ENCODE measurements around the gene RPL15. TPM values are rescaled to one million over a fixed set of nuclear protein-coding genes. Genes with fewer than 3 reads are reported as not detected.
"Not testable (repeated sequence)": the region's sequence is repeated elsewhere in the genome, so short reads cannot be mapped to it uniquely, and the experiment has no call there.

RPL15 gene
- total RNA-seq, 2 donors from 2014 or later = 2,011 to 2,129 TPM

GRCh38 chr3:23879485-23879884 lies 37.4 kb upstream of the RPL15 start:
- no peaks in the 10 kb centered on the region for H3K27me3 ChIP-seq (ENCODE audit: control insufficient read depth, insufficient read depth, low read length, poor library complexity, severe bottlenecking)
- no peak for TF ChIP-seq CTCF (conservative IDR thresholded peaks at IDR 0.05)
- DNase-seq = no peak
- no peak overlapping the region for H3K9ac ChIP-seq (ENCODE audit: extremely low read depth, low read length, poor library complexity, severe bottlenecking)
- WGBS, 2 experiments (ENCODE audit: insufficient coverage in 1 of 2, insufficient read length in 1 of 2) = 94 to 100% methylated on average over 4 to 8 of the region's 8 CpGs
- peaks cover 4% of the 10 kb centered on the region for H3K4me1 ChIP-seq (ENCODE audit: control insufficient read depth, insufficient read depth, low read length)
- Mint-ChIP-seq H3K4me3 (no peak overlapping the region), H3K27ac (no peak overlapping the region), H3K36me3 (ENCODE audit: low read depth) (peaks cover 52% of the 10 kb centered on the region), H3K27me3 (ENCODE audit: insufficient read depth) (no peaks in the 10 kb centered on the region), H3K9me3 (peaks cover 38% of the 10 kb centered on the region), H3K4me1 (peaks cover 11% of the 10 kb centered on the region)
- peak overlapping the region; percentile 5 for H3K4me3 ChIP-seq (ENCODE audit: low read length)
- H3K36me3 ChIP-seq (ENCODE audit: control insufficient read depth, insufficient read depth, low read length) = peaks cover 32% of the 10 kb centered on the region
- no peak overlapping the region for H3K27ac ChIP-seq (ENCODE audit: low read depth, low read length)
- peaks cover 21% of the 10 kb centered on the region for H3K9me3 ChIP-seq (ENCODE audit: control insufficient read depth, low read length)

GRCh38 chr3:23880703-23881339 lies 36.1 kb upstream of the RPL15 start:
- H3K4me1 ChIP-seq (ENCODE audit: control insufficient read depth, insufficient read depth, low read length) = peaks cover 4% of the 10 kb centered on the region
- Mint-ChIP-seq H3K36me3 (ENCODE audit: low read depth) (peaks cover 55% of the 10 kb centered on the region), H3K4me3 (no peak overlapping the region), H3K9me3 (peaks cover 38% of the 10 kb centered on the region), H3K27me3 (ENCODE audit: insufficient read depth) (no peaks in the 10 kb centered on the region), H3K27ac (no peak overlapping the region), H3K4me1 (peaks cover 13% of the 10 kb centered on the region)
- H3K9me3 ChIP-seq (ENCODE audit: control insufficient read depth, low read length) = peaks cover 21% of the 10 kb centered on the region
- H3K9ac ChIP-seq (ENCODE audit: extremely low read depth, low read length, poor library complexity, severe bottlenecking) = no peak overlapping the region
- no peak overlapping the region for H3K27ac ChIP-seq (ENCODE audit: low read depth, low read length)
- no peak for DNase-seq
- no peaks in the 10 kb centered on the region for H3K27me3 ChIP-seq (ENCODE audit: control insufficient read depth, insufficient read depth, low read length, poor library complexity, severe bottlenecking)
- TF ChIP-seq CTCF (conservative IDR thresholded peaks at IDR 0.05) = no peak
- 91 to 93% methylated on average over 2 to 4 of the region's 4 CpGs for WGBS, 2 experiments (ENCODE audit: insufficient coverage in 1 of 2, insufficient read length in 1 of 2)
- H3K4me3 ChIP-seq (ENCODE audit: low read length) = no peak overlapping the region
- peaks cover 32% of the 10 kb centered on the region for H3K36me3 ChIP-seq (ENCODE audit: control insufficient read depth, insufficient read depth, low read length)

GRCh38 chr3:23881993-23882392 lies 34.9 kb upstream of the RPL15 start:
- Mint-ChIP-seq H3K4me1 (peaks cover 15% of the 10 kb centered on the region), H3K27ac (peak overlapping the region; percentile 39), H3K9me3 (peaks cover 37% of the 10 kb centered on the region), H3K36me3 (ENCODE audit: low read depth) (peaks cover 56% of the 10 kb centered on the region)
- not testable (repeated sequence) for DNase-seq; H3K4me1 ChIP-seq (ENCODE audit: control insufficient read depth, insufficient read depth, low read length); H3K4me3 Mint-ChIP-seq; H3K27ac ChIP-seq (ENCODE audit: low read depth, low read length); H3K27me3 ChIP-seq (ENCODE audit: control insufficient read depth, insufficient read depth, low read length, poor library complexity, severe bottlenecking); H3K4me3 ChIP-seq (ENCODE audit: low read length); H3K9ac ChIP-seq (ENCODE audit: extremely low read depth, low read length, poor library complexity, severe bottlenecking); H3K27me3 Mint-ChIP-seq (ENCODE audit: insufficient read depth)
- Histone ChIP-seq H3K36me3 (ENCODE audit: control insufficient read depth, insufficient read depth, low read length) (peaks cover 32% of the 10 kb centered on the region), H3K9me3 (ENCODE audit: control insufficient read depth, low read length) (peaks cover 21% of the 10 kb centered on the region)
- WGBS, 2 experiments (ENCODE audit: insufficient coverage in 1 of 2, insufficient read length in 1 of 2) = 94 to 100% methylated on average over 3 to 4 of the region's 4 CpGs
